Dermis microvascular lymphatic vessel endothelial cell (primary cell): Measurements from ENCODE around the gene TIMM17B. TPM values are rescaled to one million over a fixed set of nuclear protein-coding genes. Genes with fewer than 3 reads are reported as not detected.
A peak's percentile ranks its signal among the peaks of the same experiment; 100 is the strongest.
"Not testable (repeated sequence)": the region's sequence is repeated elsewhere in the genome, so short reads cannot be mapped to it uniquely, and the experiment has no call there.

Experiments used
- DNase-seq, 2 donors: peaks; one replicate each; pipeline versions ENCODE4 v3.0.0 to v3.0.0-alpha.2; 2010; ENCODE audit warnings: low read depth in 2 of 2
- total RNA-seq: library from RNA; depleted of rRNA; stranded (reverse); fragments of >200 nt; gene quantifications from 2 replicates; pipeline ENCODE4 v1.2.1, GENCODE V29; 2014

TIMM17B gene
- total RNA-seq, 1 donor from 2014 or later, result 22.2 TPM

- DNase-seq, result no peak
Observed at GRCh38 chrX:48894891-48895290, 2.7 kb downstream of the TIMM17B start.

GRCh38 chrX:48893556-48894348, 3.8 kb downstream of the TIMM17B start:
- DNase-seq, result no peak

GRCh38 chrX:48892896-48893295, 4.7 kb downstream of the TIMM17B start:
- DNase-seq, result no peak

- DNase-seq, result peak in 1 of 2 donors; percentile 78
Observed at GRCh38 chrX:48891402-48892288, 5.9 kb downstream of the TIMM17B start.

GRCh38 chrX:48890934-48891401, 6.6 kb downstream of the TIMM17B start:
- no peak for DNase-seq

- no peak for DNase-seq
Observed at GRCh38 chrX:48890296-48890925, 7.2 kb downstream of the TIMM17B start.

- DNase-seq, result not testable (repeated sequence)
Observed at GRCh38 chrX:48886586-48886985, 11.0 kb downstream of the TIMM17B start.

GRCh38 chrX:48883729-48884128, 13.8 kb downstream of the TIMM17B start:
- no peak for DNase-seq

GRCh38 chrX:48876944-48877343, 20.6 kb downstream of the TIMM17B start:
- not testable (repeated sequence) for DNase-seq

GRCh38 chrX:48872017-48872416, 25.6 kb downstream of the TIMM17B start:
- not testable (repeated sequence) for DNase-seq

GRCh38 chrX:48864210-48864609, 33.4 kb downstream of the TIMM17B start:
- peak in 1 of 2 donors; percentile 17 for DNase-seq

GRCh38 chrX:48854898-48855297, 42.7 kb downstream of the TIMM17B start:
- peak in 1 of 2 donors; percentile 15 for DNase-seq

- DNase-seq, result not testable (repeated sequence)
Observed at GRCh38 chrX:48854121-48854804, 43.3 kb downstream of the TIMM17B start.

GRCh38 chrX:48853494-48853893, 44.1 kb downstream of the TIMM17B start:
- DNase-seq, result not testable (repeated sequence)

GRCh38 chrX:48852857-48853256, 44.7 kb downstream of the TIMM17B start:
- DNase-seq, result no peak

- no peak for DNase-seq
Observed at GRCh38 chrX:48848847-48849246, 48.7 kb downstream of the TIMM17B start.

Other genes starting within 250 kb of the TIMM17B start
- gene WAS, start 214.0 kb downstream of the TIMM17B start, total RNA-seq, result 0.25 TPM in 1 of 2 replicates, not detected in the other
- gene SUV39H1, start 201.0 kb downstream of the TIMM17B start, total RNA-seq, result 3.9 and 4.9 TPM in 2 replicates
- gene GLOD5, start 136.0 kb downstream of the TIMM17B start, total RNA-seq, result not detected in 2 replicates
- gene GATA1, start 111.2 kb downstream of the TIMM17B start, total RNA-seq, result not detected in 2 replicates
- 17.3 and 26.3 TPM in 2 replicates for gene HDAC6, start 95.7 kb downstream of the TIMM17B start, total RNA-seq
- not detected in 2 replicates for gene ERAS, start 71.3 kb downstream of the TIMM17B start, total RNA-seq
- gene PCSK1N, start 62.2 kb downstream of the TIMM17B start, total RNA-seq, result under 0.01 and 0.13 TPM in 2 replicates
- gene PQBP1, start 162 bp upstream of the TIMM17B start, total RNA-seq, result 53.9 and 60.2 TPM in 2 replicates
- gene SLC35A2, start 13.9 kb upstream of the TIMM17B start, total RNA-seq, result 8.1 and 15.9 TPM in 2 replicates
- 3.3 and 3.9 TPM in 2 replicates for gene PIM2, start 21.3 kb upstream of the TIMM17B start, total RNA-seq
- gene OTUD5, start 59.8 kb upstream of the TIMM17B start, total RNA-seq, result 22.1 and 32.1 TPM in 2 replicates
- 0.13 and 0.25 TPM in 2 replicates for gene KCND1, start 74.1 kb upstream of the TIMM17B start, total RNA-seq
- gene GRIPAP1, start 104.5 kb upstream of the TIMM17B start, total RNA-seq, result 10.9 and 15.7 TPM in 2 replicates
- 9.5 and 15.6 TPM in 2 replicates for gene TFE3, start 145.6 kb upstream of the TIMM17B start, total RNA-seq
- gene CCDC120, start 161.2 kb upstream of the TIMM17B start, total RNA-seq, result 0.39 and 1.6 TPM in 2 replicates
- 2.8 and 5.4 TPM in 2 replicates for gene PRAF2, start 176.2 kb upstream of the TIMM17B start, total RNA-seq
- 16.0 and 18.7 TPM in 2 replicates for gene WDR45, start 182.1 kb upstream of the TIMM17B start, total RNA-seq
- 16.8 and 19.1 TPM in 2 replicates for gene GPKOW, start 226.0 kb upstream of the TIMM17B start, total RNA-seq